Skeletal muscle satellite cell (primary cell): Measurements from ENCODE around the gene TRPM6.

Experiments used
- H3K27me3 ChIP-seq: 2 replicates; pipeline ENCODE4 v1.7.0; 2013; ENCODE audit warnings: low read length; ENCODE audit not compliant: control insufficient read depth, insufficient read depth
- H3K36me3 ChIP-seq: 2 replicates; pipeline ENCODE4 v1.7.0; 2013; ENCODE audit warnings: mild to moderate bottlenecking, control low read depth, low read length; ENCODE audit not compliant: insufficient read depth
- H3K4me1 ChIP-seq: 2 replicates; pipeline ENCODE4 v1.7.0; 2013; ENCODE audit warnings: low read length; ENCODE audit not compliant: control insufficient read depth, insufficient read depth
- H3K4me2 ChIP-seq: 2 replicates; pipeline ENCODE4 v1.7.0; 2013; ENCODE audit warnings: mild to moderate bottlenecking, low read length
- H3K4me3 ChIP-seq: 2 replicates; pipeline ENCODE4 v1.7.0; 2013; ENCODE audit warnings: low read length
- H3K9ac ChIP-seq: 2 replicates; pipeline ENCODE4 v1.7.0; 2013; ENCODE audit warnings: mild to moderate bottlenecking, low read depth, low read length, moderate library complexity
- H3K9me3 ChIP-seq: replicated peaks from 2 replicates; pipeline ENCODE4 v1.7.0; 2013; ENCODE audit warnings: mild to moderate bottlenecking, control low read depth, low read length

The TRPM6 gene

DNA sequence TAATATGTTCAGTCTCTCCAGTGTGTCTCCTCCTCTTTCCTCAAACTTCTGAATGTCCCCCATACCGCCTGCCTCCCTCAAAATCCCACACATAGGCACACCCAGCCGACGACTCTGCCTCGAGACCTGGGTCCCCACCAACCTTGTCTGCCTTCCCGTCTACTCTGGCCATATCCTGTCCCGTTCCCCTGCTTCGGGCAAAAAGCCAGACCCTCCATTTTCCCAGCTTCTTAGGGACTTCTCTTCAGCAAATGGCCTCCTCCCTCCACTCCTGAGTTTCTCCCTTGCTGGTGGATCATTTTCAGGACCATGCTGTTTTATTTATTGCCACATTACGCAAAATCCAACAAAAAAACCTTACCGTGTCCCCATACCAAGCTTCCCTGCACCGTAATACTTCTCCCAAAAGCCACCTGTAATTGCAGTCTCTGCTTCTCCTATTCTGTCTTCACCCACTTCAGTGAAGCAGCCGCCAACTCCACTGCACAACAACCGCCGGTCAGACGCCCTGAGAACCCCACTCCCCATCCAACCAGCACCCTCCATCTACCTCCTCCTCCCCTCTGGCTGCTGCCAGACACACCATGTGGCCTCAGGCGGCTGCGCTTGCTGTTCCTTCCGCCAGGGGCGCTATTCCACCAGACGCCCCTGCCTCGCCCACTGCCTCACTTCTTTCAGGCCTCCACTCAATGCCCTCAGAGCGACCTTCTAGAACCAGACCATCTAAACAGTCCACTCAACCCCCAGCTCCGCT, 117.0 kb downstream of the TRPM6 start:
- Histone ChIP-seq H3K36me3 (no peaks in the 10 kb centered on the region), H3K9me3 (no peaks in the 10 kb centered on the region), H3K4me2 (no peak overlapping the region), H3K9ac (no peak overlapping the region), H3K4me1 (no peaks in the 10 kb centered on the region), H3K4me3 (no peak overlapping the region), H3K27me3 (no peaks in the 10 kb centered on the region)

- H3K4me2 ChIP-seq, result no peak overlapping the region
- H3K27me3 ChIP-seq, result no peaks in the 10 kb centered on the region
- no peaks in the 10 kb centered on the region for H3K36me3 ChIP-seq
- no peaks in the 10 kb centered on the region for H3K9me3 ChIP-seq
- H3K9ac ChIP-seq, result no peak overlapping the region
- no peak overlapping the region for H3K4me3 ChIP-seq
- H3K4me1 ChIP-seq, result peaks cover 13% of the 10 kb centered on the region
Observed at GRCh38 chr9:74765481-74765971, 122.2 kb downstream of the TRPM6 start.

- Histone ChIP-seq H3K36me3 (no peaks in the 10 kb centered on the region), H3K4me2 (no peak overlapping the region), H3K4me3 (no peak overlapping the region)
Observed at GRCh38 chr9:74762950-74763349, 124.8 kb downstream of the TRPM6 start.

GRCh38 chr9:74760031-74760700, 127.6 kb downstream of the TRPM6 start:
- H3K36me3 ChIP-seq, result no peaks in the 10 kb centered on the region
- H3K9ac ChIP-seq, result peak overlapping the region; percentile 60
- peak overlapping the region; percentile 70 for H3K4me2 ChIP-seq
- peak overlapping the region; percentile 48 for H3K4me3 ChIP-seq
- H3K4me1 ChIP-seq, result peaks cover 20% of the 10 kb centered on the region
- H3K27me3 ChIP-seq, result no peaks in the 10 kb centered on the region
- H3K9me3 ChIP-seq, result no peaks in the 10 kb centered on the region

More at GRCh38 chr9:74762950-74763349, 124.8 kb downstream of the TRPM6 start:
- Histone ChIP-seq H3K9ac (no peak overlapping the region), H3K4me1 (peaks cover 20% of the 10 kb centered on the region), H3K27me3 (no peaks in the 10 kb centered on the region), H3K9me3 (no peaks in the 10 kb centered on the region)

- Histone ChIP-seq H3K4me2 (no peak overlapping the region), H3K9me3 (no peaks in the 10 kb centered on the region), H3K4me1 (peaks cover 12% of the 10 kb centered on the region), H3K27me3 (no peaks in the 10 kb centered on the region), H3K4me3 (no peak overlapping the region), H3K9ac (no peak overlapping the region), H3K36me3 (no peaks in the 10 kb centered on the region)
Observed at GRCh38 chr9:74755999-74756398, 131.7 kb downstream of the TRPM6 start.

GRCh38 chr9:74755355-74755754, 132.4 kb downstream of the TRPM6 start:
- no peaks in the 10 kb centered on the region for H3K27me3 ChIP-seq
- no peak overlapping the region for H3K9ac ChIP-seq
- no peaks in the 10 kb centered on the region for H3K9me3 ChIP-seq
- no peaks in the 10 kb centered on the region for H3K36me3 ChIP-seq
- H3K4me2 ChIP-seq, result no peak overlapping the region
- peaks cover 7% of the 10 kb centered on the region for H3K4me1 ChIP-seq
- H3K4me3 ChIP-seq, result no peak overlapping the region

- Histone ChIP-seq H3K36me3 (no peaks in the 10 kb centered on the region), H3K27me3 (no peaks in the 10 kb centered on the region), H3K4me1 (no peaks in the 10 kb centered on the region), H3K4me3 (no peak overlapping the region), H3K9me3 (no peaks in the 10 kb centered on the region), H3K4me2 (no peak overlapping the region), H3K9ac (no peak overlapping the region)
Observed at GRCh38 chr9:74753650-74754049, 134.1 kb downstream of the TRPM6 start.

GRCh38 chr9:74748966-74749365, 138.8 kb downstream of the TRPM6 start:
- no peaks in the 10 kb centered on the region for H3K4me1 ChIP-seq
- no peak overlapping the region for H3K4me3 ChIP-seq
- H3K36me3 ChIP-seq, result no peaks in the 10 kb centered on the region
- H3K27me3 ChIP-seq, result peaks cover 15% of the 10 kb centered on the region
- H3K9ac ChIP-seq, result no peak overlapping the region
- no peak overlapping the region for H3K4me2 ChIP-seq
- H3K9me3 ChIP-seq, result no peaks in the 10 kb centered on the region

GRCh38 chr9:74742792-74743730, 144.7 kb downstream of the TRPM6 start:
- H3K9me3 ChIP-seq, result no peaks in the 10 kb centered on the region
- no peak overlapping the region for H3K4me3 ChIP-seq
- no peaks in the 10 kb centered on the region for H3K4me1 ChIP-seq
- H3K36me3 ChIP-seq, result no peaks in the 10 kb centered on the region
- no peak overlapping the region for H3K9ac ChIP-seq
- H3K27me3 ChIP-seq, result peaks cover 41% of the 10 kb centered on the region
- peak overlapping the region; percentile 41 for H3K4me2 ChIP-seq

DNA sequence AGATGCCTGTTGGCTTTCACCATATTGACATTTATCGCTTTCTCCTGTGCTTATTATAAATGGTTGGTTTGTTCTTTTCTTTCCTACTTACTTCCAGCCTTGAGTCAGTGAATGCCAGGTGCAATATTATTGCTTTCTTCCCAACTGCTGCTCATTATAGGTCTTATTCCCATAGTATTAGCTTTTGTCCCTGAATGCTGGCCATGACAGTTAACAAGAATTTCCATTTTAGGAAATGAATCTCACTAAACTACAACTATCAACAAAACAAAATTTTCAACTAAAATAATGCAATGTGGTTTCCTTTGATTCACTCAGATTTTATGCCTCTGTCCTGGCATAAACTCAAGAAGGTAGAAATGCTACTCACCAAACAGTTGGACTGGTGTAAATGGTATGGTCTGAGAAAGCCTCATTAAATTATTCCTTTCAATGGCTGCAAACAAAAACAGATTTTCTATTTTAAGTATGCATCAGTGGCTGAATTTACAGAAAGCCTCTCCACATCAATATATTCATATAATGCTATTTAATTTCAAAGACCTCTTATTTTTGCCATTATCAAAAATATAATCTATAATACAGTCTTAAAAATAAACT, 145.4 kb downstream of the TRPM6 start:
- Histone ChIP-seq H3K27me3 (peaks cover 41% of the 10 kb centered on the region), H3K4me1 (no peaks in the 10 kb centered on the region), H3K9me3 (no peaks in the 10 kb centered on the region), H3K4me3 (no peak overlapping the region), H3K36me3 (no peaks in the 10 kb centered on the region), H3K9ac (no peak overlapping the region), H3K4me2 (no peak overlapping the region)

- Histone ChIP-seq H3K36me3 (no peaks in the 10 kb centered on the region), H3K4me3 (no peak overlapping the region), H3K9ac (no peak overlapping the region), H3K27me3 (peaks cover 11% of the 10 kb centered on the region), H3K4me2 (no peak overlapping the region), H3K9me3 (no peaks in the 10 kb centered on the region), H3K4me1 (no peaks in the 10 kb centered on the region)
Observed at GRCh38 chr9:74736646-74737045, 151.1 kb downstream of the TRPM6 start.
